ENCODE results near the gene KLF17. TPM values are rescaled to one million over a fixed set of nuclear protein-coding genes. Genes with fewer than 3 reads are reported as not detected.
A peak's percentile ranks its signal among the peaks of the same experiment; 100 is the strongest.

KLF17 gene
- total RNA-seq, 4 donors from 2014 or later: 0.19 TPM; not detected in 3

GRCh38 chr1:44074415-44074814, 44.2 kb upstream of the KLF17 start:
- intact Hi-C loops (cut with DNase I): no loop called here
- TF ChIP-seq POLR2A (IDR thresholded peaks at IDR 0.05) (no peak), CTCF (IDR thresholded peaks at IDR 0.05) (no peak)
- Histone ChIP-seq H3K4me3 (no peak overlapping the region), H3K27ac (peak overlapping the region in 3 of 4 donors; percentile 47 to 57 (median 55)), H3K27me3 (peaks cover 0 to 5% (median 0%) of the 10 kb centered on the region in 4 donors), H3K9me3 (no peaks in the 10 kb centered on the region), H3K4me1 (peaks cover 0 to 5% (median 0%) of the 10 kb centered on the region in 3 donors), H3K36me3 (no peaks in the 10 kb centered on the region)
- DNase-seq: no peak
- whole genome bisulfite sequencing, 2 donors: 48 to 54% methylated on average over 3 of the region's 3 CpGs

GRCh38 chr1:44076066-44076465, 42.6 kb upstream of the KLF17 start:
- H3K4me3 ChIP-seq: no peak overlapping the region
- no peaks in the 10 kb centered on the region for H3K36me3 ChIP-seq
- TF ChIP-seq CTCF (IDR thresholded peaks at IDR 0.05) (no peak), POLR2A (IDR thresholded peaks at IDR 0.05) (no peak)
- no peak for DNase-seq
- peaks cover 0 to 5% (median 0%) of the 10 kb centered on the region in 3 donors for H3K4me1 ChIP-seq
- 67 to 78% methylated on average over 1 of the region's 1 CpG for WGBS, 2 donors
- intact Hi-C loops (cut with DNase I): no loop called here
- no peaks in the 10 kb centered on the region for H3K9me3 ChIP-seq
- no peak overlapping the region for H3K27ac ChIP-seq
- no peaks in the 10 kb centered on the region for H3K27me3 ChIP-seq

- Histone ChIP-seq H3K27me3 (peaks cover 0 to 6% (median 0%) of the 10 kb centered on the region in 4 donors), H3K27ac (no peak overlapping the region), H3K4me1 (peaks cover 0 to 5% (median 0%) of the 10 kb centered on the region in 3 donors), H3K9me3 (no peaks in the 10 kb centered on the region), H3K4me3 (no peak overlapping the region), H3K36me3 (no peaks in the 10 kb centered on the region)
- TF ChIP-seq CTCF (IDR thresholded peaks at IDR 0.05) (no peak), POLR2A (IDR thresholded peaks at IDR 0.05) (no peak)
- 80 to 92% methylated on average over 5 of the region's 5 CpGs for WGBS, 2 donors
- intact Hi-C loops (cut with DNase I): no loop called here
- no peak for DNase-seq
Observed at GRCh38 chr1:44077421-44077820, 41.2 kb upstream of the KLF17 start.

- DNase-seq: no peak
- no peak for TF ChIP-seq CTCF (IDR thresholded peaks at IDR 0.05)
- TF ChIP-seq POLR2A (IDR thresholded peaks at IDR 0.05): no peak
- no peaks in the 10 kb centered on the region for H3K36me3 ChIP-seq
- no peak overlapping the region for H3K4me3 ChIP-seq
- intact Hi-C loops (cut with DNase I): no loop called here
- H3K27me3 ChIP-seq: peaks cover 0 to 6% (median 0%) of the 10 kb centered on the region in 4 donors
- peaks cover 0 to 5% (median 0%) of the 10 kb centered on the region in 3 donors for H3K4me1 ChIP-seq
- peak overlapping the region in 1 of 4 donors; percentile 17 for H3K27ac ChIP-seq
- H3K9me3 ChIP-seq: no peaks in the 10 kb centered on the region
- 25 to 60% methylated on average over 1 to 2 of the region's 2 CpGs for WGBS, 2 donors
Observed at GRCh38 chr1:44078104-44078503, 40.5 kb upstream of the KLF17 start.

- Histone ChIP-seq H3K27me3 (peaks cover 0 to 9% (median 0%) of the 10 kb centered on the region in 4 donors), H3K36me3 (no peaks in the 10 kb centered on the region), H3K27ac (no peak overlapping the region), H3K4me1 (peaks cover 0 to 5% (median 0%) of the 10 kb centered on the region in 3 donors), H3K4me3 (no peak overlapping the region), H3K9me3 (no peaks in the 10 kb centered on the region)
- intact Hi-C loops (cut with DNase I): no loop called here
- TF ChIP-seq POLR2A (IDR thresholded peaks at IDR 0.05) (no peak), CTCF (IDR thresholded peaks at IDR 0.05) (no peak)
- 68 to 80% methylated on average over 4 of the region's 4 CpGs for WGBS, 2 donors
- no peak for DNase-seq
Observed at GRCh38 chr1:44079566-44079965, 39.1 kb upstream of the KLF17 start.

Measured in esophagus squamous epithelium (tissue), 5 donors.